H1 (cell line): Measurements from ENCODE around the gene PCDHA10. TPM values are rescaled to one million over a fixed set of nuclear protein-coding genes. Genes with fewer than 3 reads are reported as not detected.
A peak's percentile ranks its signal among the peaks of the same experiment; 100 is the strongest.

Experiments used
- CTCF ChIA-PET: fragments of 300-600 bp; sonication (Branson Sonifier 250); formaldehyde crosslinking; loops from one replicate; lab custom pipeline; 2021; ENCODE audit not compliant: partially characterized antibody; lab: Charles Lee
- POLR2A ChIA-PET: fragments of 300-600 bp; sonication (Branson Sonifier 250); formaldehyde crosslinking; loops from one replicate; lab custom pipeline; 2021; ENCODE audit warnings: inconsistent platforms; ENCODE audit not compliant: partially characterized antibody; lab: Charles Lee
- DNase-seq, 2 experiments: peaks; one replicate each; pipeline versions ENCODE4 v3.0.0 to v3.0.0-alpha.2; 2010 to 2022; ENCODE audit warnings: low spot score in 2 of 2, low read depth in 1 of 2, mixed read lengths in 1 of 2
- FAIRE-seq: peaks from 2 replicates; lab custom pipeline; 2011; peaks lifted over from hg19 to GRCh38; lab: Jason Lieb, UNC
- H2AFZ ChIP-seq: 2 replicates; pipeline ENCODE4 v1.8.1; 2012; ENCODE audit warnings: low read length, inconsistent platforms
- H2AK5ac ChIP-seq: 2 replicates; pipeline ENCODE4 v1.6.1; 2013; ENCODE audit warnings: low read depth, low read length
- H2BK120ac ChIP-seq: replicated peaks from 2 replicates; pipeline ENCODE3; 2013; ENCODE audit warnings: low read depth, low read length, inconsistent platforms
- H2BK12ac ChIP-seq: 2 replicates; pipeline ENCODE4 v1.6.1; 2013; ENCODE audit warnings: low read depth, low read length
- H2BK15ac ChIP-seq: 2 replicates; pipeline ENCODE4 v1.6.1; 2013; ENCODE audit warnings: low read length
- H2BK20ac ChIP-seq: 2 replicates; pipeline ENCODE4 v1.6.1; 2013; ENCODE audit warnings: low read length
- H2BK5ac ChIP-seq: 2 replicates; pipeline ENCODE4 v1.6.1; 2013; ENCODE audit warnings: low read depth, low read length
- H3K14ac ChIP-seq: 2 replicates; pipeline ENCODE4 v1.6.1; 2013; ENCODE audit warnings: inconsistent platforms; ENCODE audit not compliant: insufficient read length
- H3K18ac ChIP-seq: 2 replicates; pipeline ENCODE4 v1.6.1; 2013; ENCODE audit warnings: low read length; ENCODE audit errors: extremely low read depth
- H3K23ac ChIP-seq: 2 replicates; pipeline ENCODE4 v1.6.1; 2013; ENCODE audit warnings: inconsistent platforms; ENCODE audit not compliant: insufficient read length
- H3K23me2 ChIP-seq: 2 replicates; pipeline ENCODE4 v1.6.1; 2013; ENCODE audit warnings: low read depth, low read length
- H3K27ac ChIP-seq: 2 replicates; pipeline ENCODE4 v1.6.1; 2011; ENCODE audit warnings: low read depth, low read length, inconsistent platforms
- H3K27me3 ChIP-seq, 4 experiments: replicated peaks in 1 of 4; 1 replicate in 1 of 4; 2 replicates in 3 of 4; pipeline versions ENCODE4 v1.6.1 to v1.8.1; 2011 to 2013; ENCODE audit warnings: low read length in 3 of 4, mild to moderate bottlenecking in 3 of 4, inconsistent platforms in 2 of 4, mixed read lengths in 2 of 4, moderate library complexity in 1 of 4; ENCODE audit not compliant: control insufficient read depth in 3 of 4, insufficient read depth in 3 of 4; ENCODE audit errors: extremely low read depth in 1 of 4
- H3K36me3 ChIP-seq, 4 experiments: 2 replicates each; pipeline versions ENCODE4 v1.6.1 to v1.8.1; 2011 to 2013; ENCODE audit warnings: mild to moderate bottlenecking in 4 of 4, low read length in 3 of 4, moderate library complexity in 2 of 4, control low read depth in 1 of 4, inconsistent platforms in 1 of 4; ENCODE audit not compliant: insufficient read depth in 4 of 4, control insufficient read depth in 2 of 4
- H3K4ac ChIP-seq: replicated peaks from 2 replicates; pipeline ENCODE3; 2013; ENCODE audit warnings: low read length, low read depth, mixed read lengths, inconsistent platforms; ENCODE audit not compliant: insufficient read length
- H3K4me1 ChIP-seq, 4 experiments: replicated peaks in 1 of 4; 1 replicate in 1 of 4; 2 replicates in 3 of 4; pipeline versions ENCODE4 v1.6.1 to v1.8.1; 2011 to 2013; ENCODE audit warnings: low read length in 3 of 4, inconsistent platforms in 2 of 4, mixed read lengths in 1 of 4; ENCODE audit not compliant: insufficient read depth in 4 of 4, control insufficient read depth in 3 of 4
- H3K4me2 ChIP-seq, 2 experiments: 2 replicates each; pipeline versions ENCODE4 v1.6.1 to v1.8.1; 2011 to 2013; ENCODE audit warnings: low read depth in 2 of 2, low read length in 2 of 2, control low read depth in 1 of 2, inconsistent platforms in 1 of 2, mild to moderate bottlenecking in 1 of 2; ENCODE audit not compliant: insufficient read depth in 1 of 2
- H3K4me3 ChIP-seq, 4 experiments: fragments of 200-600, 300-600 bp in 1 of 4; sonication (generic), shearing (Covaris generic), sonication (Bioruptor Twin) in 1 of 4; 2 replicates each; pipeline versions ENCODE4 v1.5.1 to v1.8.1; 2011 to 2016; ENCODE audit warnings: low read length in 4 of 4, low read depth in 3 of 4, control low read depth in 2 of 4, inconsistent platforms in 2 of 4, mild to moderate bottlenecking in 2 of 4, mixed read lengths in 1 of 4, moderate library complexity in 1 of 4; ENCODE audit not compliant: insufficient read depth in 2 of 4; ENCODE audit errors: extremely low read depth in 1 of 4
- H3K56ac ChIP-seq: replicated peaks from 2 replicates; pipeline ENCODE3; 2013; ENCODE audit warnings: low read depth, mild to moderate bottlenecking, mixed read lengths, low read length, inconsistent platforms; ENCODE audit not compliant: insufficient read length
- H3K79me1 ChIP-seq: 2 replicates; pipeline ENCODE4 v1.6.1; 2013; ENCODE audit warnings: low read depth, low read length, control low read depth
- H3K79me2 ChIP-seq, 2 experiments: 2 replicates each; pipeline versions ENCODE4 v1.6.1 to v1.8.1; 2012 to 2013; ENCODE audit warnings: low read length in 2 of 2, mild to moderate bottlenecking in 2 of 2, inconsistent platforms in 1 of 2; ENCODE audit not compliant: insufficient read depth in 2 of 2, control insufficient read depth in 1 of 2
- H3K9ac ChIP-seq, 4 experiments: replicated peaks in 1 of 4; 1 replicate in 1 of 4; 2 replicates in 3 of 4; pipeline versions ENCODE4 v1.6.1 to v1.8.1; 2011 to 2013; ENCODE audit warnings: low read depth in 3 of 4, low read length in 3 of 4, control low read depth in 2 of 4, mild to moderate bottlenecking in 2 of 4, moderate library complexity in 2 of 4, inconsistent platforms in 1 of 4; ENCODE audit errors: extremely low read depth in 1 of 4
- H3K9me3 ChIP-seq, 2 experiments: 2 replicates each; pipeline versions ENCODE4 v1.6.1 to v1.8.1; 2012 to 2013; ENCODE audit warnings: mild to moderate bottlenecking in 2 of 2, moderate library complexity in 2 of 2, control low read depth in 1 of 2, inconsistent platforms in 1 of 2, low read depth in 1 of 2, low read length in 1 of 2, mixed read lengths in 1 of 2; ENCODE audit not compliant: insufficient read depth in 2 of 2
- H4K20me1 ChIP-seq, 2 experiments: replicated peaks in 1 of 2; 2 replicates each; pipeline versions ENCODE3 to v1.8.1; 2011 to 2013; ENCODE audit warnings: inconsistent platforms in 2 of 2, low read length in 2 of 2, mild to moderate bottlenecking in 1 of 2; ENCODE audit not compliant: insufficient read depth in 2 of 2, control insufficient read depth in 1 of 2
- H4K5ac ChIP-seq: 2 replicates; pipeline ENCODE4 v1.6.1; 2013; ENCODE audit warnings: low read length, low read depth, mixed read lengths, inconsistent platforms; ENCODE audit not compliant: insufficient read length
- H4K8ac ChIP-seq: 2 replicates; pipeline ENCODE4 v1.8.0; 2013; ENCODE audit warnings: mild to moderate bottlenecking, moderate library complexity, low read length, inconsistent platforms; ENCODE audit not compliant: insufficient read depth; ENCODE audit errors: extremely low read depth
- H4K91ac ChIP-seq: replicated peaks from 2 replicates; pipeline ENCODE3; 2013; ENCODE audit warnings: low read length, mixed read lengths, inconsistent platforms; ENCODE audit not compliant: insufficient read length
- GABPA ChIP-seq: IDR thresholded peaks from 2 replicates; pipeline ENCODE4 v1.6.1; 2011; ENCODE audit warnings: mild to moderate bottlenecking, low read length, moderate library complexity, borderline replicate concordance; ENCODE audit not compliant: insufficient read depth
- HDAC6 ChIP-seq: IDR thresholded peaks from one replicate; pipeline ENCODE4 v1.7.1; 2012; ENCODE audit warnings: low read depth, mild to moderate bottlenecking, inconsistent platforms, low read length, moderate library complexity
- POLR2AphosphoS5 ChIP-seq: IDR thresholded peaks from 2 replicates; pipeline ENCODE4 v1.6.1; 2011; ENCODE audit warnings: low read depth, low read length
- SUZ12 ChIP-seq: fragments of 200-600 bp; sonication (generic); IDR thresholded peaks from 2 replicates; pipeline ENCODE4 v1.6.1; 2012; ENCODE audit warnings: mild to moderate bottlenecking, inconsistent platforms, low read length, moderate library complexity, mixed read lengths
- WGBS, 2 experiments: shearing (Covaris generic) in 1 of 2; methylation state at CpG; one replicate each; pipeline versions ENCODE4 v1.1.6 to v1.1.7; 2013 to 2015; ENCODE audit warnings: low lambda C conversion rate in 2 of 2, mixed read lengths in 2 of 2, inconsistent platforms in 1 of 2, low coverage in 1 of 2, missing lambda C conversion rate in 1 of 2; ENCODE audit not compliant: insufficient replicate concordance in 2 of 2, insufficient coverage in 1 of 2, insufficient read length in 1 of 2; ENCODE audit errors: extremely low coverage in 1 of 2, missing lambda C conversion rate in 1 of 2; 5-methylcytosine and 5-hydroxymethylcytosine counted together
- polyA plus RNA-seq, 7 experiments: library from polyadenylated mRNA; depleted of rRNA in 3 of 7; stranded (reverse) in 5 of 7; unstranded in 2 of 7; fragments of >200 nt in 5 of 7; fragments of 200-250 nt in 2 of 7; gene quantifications; 1 replicate in 5 of 7; 2 replicates in 1 of 7; 4 replicates in 1 of 7; pipeline versions ENCODE4 v1.2.1 to v1.2.3, GENCODE V29; 2011 to 2013; ENCODE audit warnings: missing spikeins in 2 of 7, mixed read lengths in 2 of 7
- total RNA-seq: library from RNA; stranded (reverse); fragmentation: NEBNext Ultra II Directional; extraction: Animal tissue kit (Norgen Biotek cat#: 25700); gene quantifications from 2 replicates; pipeline ENCODE4 v1.2.1, GENCODE V29; 2021
- TF ChIP-seq, protein P1 (sequence below): IDR thresholded peaks from 2 replicates; pipeline ENCODE4 v1.6.1; 2012; ENCODE audit warnings: inconsistent platforms

Gene PCDHA10
- total and polyA plus RNA-seq, 2 of the 8 experiments (the other 6 are each of a cell fraction or from before 2014, with no cell fraction given): 2.8 to 5.4 TPM

- Histone ChIP-seq H2BK5ac (no peak overlapping the region), H4K8ac (peak overlapping the region; percentile 16), H4K91ac (no peak overlapping the region), H3K4me1 (no peaks in the 10 kb centered on the region; a peak in 2 of 7 replicates), H3K9ac (no peak overlapping the region), H3K23ac (no peak overlapping the region), H3K14ac (no peak overlapping the region), H3K23me2 (no peaks in the 10 kb centered on the region), H4K5ac (no peak overlapping the region), H3K79me2 (peaks cover 0 to 19% of the 10 kb centered on the region in 2 experiments; a peak in 2 of 4 replicates), H2AFZ (no peak overlapping the region), H3K4me3 (no peak overlapping the region), H2AK5ac (no peak overlapping the region), H3K9me3 (peaks cover 0 to 13% of the 10 kb centered on the region in 2 experiments; a peak in 1 of 4 replicates), H2BK20ac (no peak overlapping the region), H3K4me2 (no peak overlapping the region; a peak in 1 of 4 replicates), H4K20me1 (no peaks in the 10 kb centered on the region), H2BK12ac (no peak overlapping the region)
- FAIRE-seq: no peak
- ChIA-PET POLR2A (interaction anchor here (1.0 to 2.4 kb wide), 4 partner anchors 8 to 181 kb away, joined by 3 to 7 read pairs (median 6); partner anchors contain the start of genes PCDHA10 and PCDHB1), CTCF (interaction anchor here (0.8 to 9.3 kb wide), 24 partner anchors 9 to 179 kb away, joined by 3 to 141 read pairs (median 6); partner anchors contain the start of genes PCDHA10, PCDHA4, PCDHA6 and PCDHA8)
- TF ChIP-seq POLR2AphosphoS5 (peak; percentile 26; the same call in 1 of the 2 replicates), HDAC6 (no peak), SUZ12 (no peak), GABPA (no peak)
- TF ChIP-seq, protein P1, sequence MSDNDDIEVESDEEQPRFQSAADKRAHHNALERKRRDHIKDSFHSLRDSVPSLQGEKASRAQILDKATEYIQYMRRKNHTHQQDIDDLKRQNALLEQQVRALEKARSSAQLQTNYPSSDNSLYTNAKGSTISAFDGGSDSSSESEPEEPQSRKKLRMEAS: no peak
- TF ChIP-seq, all 59 proteins: peak for 1
- DNase-seq: no peak
- WGBS, 2 experiments: 96% methylated on average over 91 of the region's 114 CpGs; no CpG with 5 or more reads in 1 of the 2 experiments
- Histone ChIP-seq H2BK15ac (no peak overlapping the region), H3K36me3 (peaks cover 0 to 15% (median 0%) of the 10 kb centered on the region in 4 experiments; a peak in 3 of 8 replicates), H3K79me1 (no peaks in the 10 kb centered on the region), H3K27ac (no peak overlapping the region), H3K4ac (no peak overlapping the region), H3K27me3 (no peaks in the 10 kb centered on the region), H2BK120ac (no peak overlapping the region), H3K18ac (no peak overlapping the region), H3K56ac (no peak overlapping the region)
Measured at GRCh38 chr5:140870221-140871201, 14.8 kb downstream of the PCDHA10 start.
